WTC11 (cell line): ENCODE results near the gene TRMT2B. TPM values are rescaled to one million over a fixed set of nuclear protein-coding genes. Genes with fewer than 3 reads are reported as not detected.

Source experiments
- ATAC-seq: fragments of 200-7000 bp; cut with Tn5 transposase; 2 replicates; pipeline ENCODE4 v1.10.0; 2021; ENCODE audit warnings: mild to moderate bottlenecking, moderate library complexity
- CTCF ChIA-PET: fragments of 300-600 bp; sonication (Branson Sonifier 250); formaldehyde crosslinking; loops from one replicate; lab custom pipeline; 2021; ENCODE audit warnings: antibody characterized with exemption; lab: Charles Lee
- POLR2A ChIA-PET: fragments of 350-600 bp; sonication (Branson Sonifier 250); formaldehyde crosslinking; loops from one replicate; lab custom pipeline; 2021; ENCODE audit warnings: antibody characterized with exemption; lab: Charles Lee
- DNase-seq: peaks from one replicate; pipeline ENCODE4 v3.0.0; 2021; ENCODE audit warnings: low spot score
- H3K27ac Mint-ChIP-seq: 2 replicates; pipeline ENCODE4 v1.8.0; 2021; ENCODE audit warnings: mixed read lengths
- H3K27me3 Mint-ChIP-seq: 2 replicates; pipeline ENCODE4 v1.8.0; 2021; ENCODE audit warnings: low read depth, mild to moderate bottlenecking, moderate library complexity, mixed read lengths
- H3K36me3 Mint-ChIP-seq: 2 replicates; pipeline ENCODE4 v1.8.0; 2021; ENCODE audit warnings: mixed read lengths
- H3K4me1 Mint-ChIP-seq: 2 replicates; pipeline ENCODE4 v1.8.0; 2022; ENCODE audit warnings: mixed read lengths
- H3K4me3 Mint-ChIP-seq: 2 replicates; pipeline ENCODE4 v1.8.0; 2021; ENCODE audit warnings: mild to moderate bottlenecking, moderate library complexity, mixed read lengths
- H3K9me3 Mint-ChIP-seq: 2 replicates; pipeline ENCODE4 v1.8.0; 2021; ENCODE audit warnings: mixed read lengths
- ARID4B ChIP-seq: sonication (generic); formaldehyde crosslinking; IDR thresholded peaks from 2 replicates; pipeline ENCODE4 v1.8.0; 2023; ENCODE audit warnings: missing genetic modification reagents, mild to moderate bottlenecking, borderline replicate concordance
- ATF2 ChIP-seq: sonication (generic); formaldehyde crosslinking; IDR thresholded peaks from 2 replicates; pipeline ENCODE4 v1.8.1; 2022; ENCODE audit warnings: low read depth, missing genetic modification reagents, borderline replicate concordance
- E2F1 ChIP-seq: sonication (generic); formaldehyde crosslinking; IDR thresholded peaks from 2 replicates; pipeline ENCODE4 v1.8.0; 2022; ENCODE audit warnings: mild to moderate bottlenecking, missing genetic modification reagents
- HMGA2 ChIP-seq: fragments of 250-450 bp; sonication (Bioruptor Pico); IDR thresholded peaks from 2 replicates; pipeline ENCODE4 v1.4.0; 2021; ENCODE audit warnings: mild to moderate bottlenecking, moderate library complexity
- MLX ChIP-seq: sonication (generic); formaldehyde crosslinking; IDR thresholded peaks from 2 replicates; pipeline ENCODE4 v1.8.1; 2023; ENCODE audit warnings: mild to moderate bottlenecking, missing genetic modification reagents, moderate library complexity
- NR1H2 ChIP-seq: sonication (generic); formaldehyde crosslinking; IDR thresholded peaks from 2 replicates; pipeline ENCODE4 v1.9.0; 2021; ENCODE audit warnings: mild to moderate bottlenecking, moderate library complexity, missing genetic modification reagents
- OVOL2 ChIP-seq: fragments of 250-450 bp; sonication (Bioruptor Pico); IDR thresholded peaks from 2 replicates; pipeline ENCODE4 v1.9.0; 2021; ENCODE audit warnings: mild to moderate bottlenecking, borderline replicate concordance
- PRDM15 ChIP-seq: sonication (generic); formaldehyde crosslinking; IDR thresholded peaks from 2 replicates; pipeline ENCODE4 v1.8.0; 2022; ENCODE audit warnings: missing genetic modification reagents
- SMAD3 ChIP-seq: sonication (generic); formaldehyde crosslinking; IDR thresholded peaks from 2 replicates; pipeline ENCODE4 v1.8.0; 2022; ENCODE audit warnings: missing genetic modification reagents, mild to moderate bottlenecking, borderline replicate concordance
- TEAD1 ChIP-seq: sonication (generic); formaldehyde crosslinking; IDR thresholded peaks from 2 replicates; pipeline ENCODE4 v1.8.0; 2022; ENCODE audit warnings: mild to moderate bottlenecking, missing genetic modification reagents
- TEAD4 ChIP-seq: sonication (generic); formaldehyde crosslinking; IDR thresholded peaks from 2 replicates; pipeline ENCODE4 v1.8.0; 2022; ENCODE audit warnings: mild to moderate bottlenecking, missing genetic modification reagents
- TP53 ChIP-seq: sonication (generic); formaldehyde crosslinking; IDR thresholded peaks from 2 replicates; pipeline ENCODE4 v1.8.1; 2023; ENCODE audit warnings: mild to moderate bottlenecking, missing genetic modification reagents
- USF2 ChIP-seq: sonication (generic); formaldehyde crosslinking; IDR thresholded peaks from 2 replicates; pipeline ENCODE4 v1.8.1; 2023; ENCODE audit warnings: mild to moderate bottlenecking, missing genetic modification reagents, moderate library complexity
- ZNF138 ChIP-seq: sonication (generic); formaldehyde crosslinking; conservative IDR thresholded peaks from 2 replicates; pipeline ENCODE4 v1.8.1; 2022; ENCODE audit warnings: mild to moderate bottlenecking, moderate library complexity, missing genetic modification reagents
- ZNF219 ChIP-seq: sonication (generic); formaldehyde crosslinking; IDR thresholded peaks from 2 replicates; pipeline ENCODE4 v1.8.0; 2023; ENCODE audit warnings: missing genetic modification reagents, mild to moderate bottlenecking, borderline replicate concordance
- total RNA-seq: library from RNA; stranded (reverse); gene quantifications from 3 replicates; pipeline ENCODE4 v1.2.3, GENCODE V29; 2021
- TF ChIP-seq, protein P1 (sequence below): fragments of 200-600 bp; IDR thresholded peaks from 2 replicates; pipeline ENCODE4 v1.8.0; 2022; ENCODE audit warnings: antibody characterized with exemption
- TF ChIP-seq, protein P2 (sequence below): sonication (generic); formaldehyde crosslinking; IDR thresholded peaks from 2 replicates; pipeline ENCODE4 v1.8.0; 2022; ENCODE audit warnings: mild to moderate bottlenecking, missing genetic modification reagents

TRMT2B gene
- total RNA-seq, 1 experiment from 2014 or later = 14.3 TPM

DNA sequence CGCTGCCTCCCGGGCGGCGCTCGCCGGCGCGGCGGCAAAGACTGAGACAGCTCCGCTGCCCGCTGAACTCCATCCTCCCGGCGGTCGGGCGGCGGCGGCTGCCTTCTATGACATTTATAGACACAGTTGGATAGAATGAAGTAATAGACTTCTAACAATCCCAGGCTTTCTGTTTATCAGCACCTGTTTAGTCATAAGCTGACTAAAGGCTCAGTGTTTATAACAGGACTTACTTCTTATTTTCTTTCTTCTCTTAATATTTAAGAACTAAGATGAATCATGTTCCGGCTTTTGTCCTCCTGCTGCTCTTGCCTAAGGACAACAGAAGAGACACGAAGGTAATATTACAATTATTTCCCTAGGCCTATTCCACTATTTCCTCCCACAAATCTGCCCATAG lies 78.5 kb downstream of the TRMT2B start (continued):
- TF ChIP-seq, protein P1, sequence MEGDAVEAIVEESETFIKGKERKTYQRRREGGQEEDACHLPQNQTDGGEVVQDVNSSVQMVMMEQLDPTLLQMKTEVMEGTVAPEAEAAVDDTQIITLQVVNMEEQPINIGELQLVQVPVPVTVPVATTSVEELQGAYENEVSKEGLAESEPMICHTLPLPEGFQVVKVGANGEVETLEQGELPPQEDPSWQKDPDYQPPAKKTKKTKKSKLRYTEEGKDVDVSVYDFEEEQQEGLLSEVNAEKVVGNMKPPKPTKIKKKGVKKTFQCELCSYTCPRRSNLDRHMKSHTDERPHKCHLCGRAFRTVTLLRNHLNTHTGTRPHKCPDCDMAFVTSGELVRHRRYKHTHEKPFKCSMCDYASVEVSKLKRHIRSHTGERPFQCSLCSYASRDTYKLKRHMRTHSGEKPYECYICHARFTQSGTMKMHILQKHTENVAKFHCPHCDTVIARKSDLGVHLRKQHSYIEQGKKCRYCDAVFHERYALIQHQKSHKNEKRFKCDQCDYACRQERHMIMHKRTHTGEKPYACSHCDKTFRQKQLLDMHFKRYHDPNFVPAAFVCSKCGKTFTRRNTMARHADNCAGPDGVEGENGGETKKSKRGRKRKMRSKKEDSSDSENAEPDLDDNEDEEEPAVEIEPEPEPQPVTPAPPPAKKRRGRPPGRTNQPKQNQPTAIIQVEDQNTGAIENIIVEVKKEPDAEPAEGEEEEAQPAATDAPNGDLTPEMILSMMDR = no peak
- no peak for TF ChIP-seq PRDM15 (CRISPR knock-in tag)
- TF ChIP-seq MLX (CRISPR knock-in tag) = no peak
- TF ChIP-seq TEAD1 (CRISPR knock-in tag) = no peak
- no peak for TF ChIP-seq ARID4B (CRISPR knock-in tag)
- no peak for TF ChIP-seq HMGA2 (CRISPR knock-in tag)
- TF ChIP-seq SMAD3 (CRISPR knock-in tag) = no peak
- TF ChIP-seq OVOL2 (CRISPR knock-in tag) = no peak

DNA sequence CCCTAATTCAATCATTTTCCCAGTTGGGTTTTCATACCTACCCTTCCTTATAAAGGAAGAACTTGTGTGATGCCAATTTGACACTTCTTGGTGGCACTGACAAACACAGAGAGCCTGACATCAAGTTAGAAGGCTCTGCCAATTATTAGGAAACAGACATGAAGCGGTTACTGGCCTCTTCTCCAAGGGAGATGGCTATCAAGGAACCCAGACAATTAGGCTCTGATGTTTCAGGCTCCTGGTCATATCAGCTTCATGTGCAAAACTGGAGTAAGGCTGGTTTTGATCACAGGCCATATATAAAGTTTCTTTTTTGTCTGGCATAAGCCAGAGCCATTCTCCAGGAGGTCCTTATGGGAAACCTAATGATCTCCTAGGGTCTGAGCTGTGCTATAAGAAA lies 82.0 kb downstream of the TRMT2B start:
- ATAC-seq = no peak
- Mint-ChIP-seq H3K9me3 (peaks cover 3% of the 10 kb centered on the region), H3K4me3 (no peak overlapping the region), H3K4me1 (no peaks in the 10 kb centered on the region), H3K36me3 (peaks cover 4% of the 10 kb centered on the region; the same call in 1 of the 2 replicates), H3K27ac (no peak overlapping the region), H3K27me3 (no peaks in the 10 kb centered on the region)
- CTCF ChIA-PET = no interaction called here
- POLR2A ChIA-PET = no interaction called here
- no peak for DNase-seq
- TF ChIP-seq USF2 (no peak), NR1H2 (CRISPR knock-in tag) (no peak), ZNF219 (CRISPR knock-in tag) (no peak), PRDM15 (CRISPR knock-in tag) (no peak), TEAD4 (no peak), ATF2 (CRISPR knock-in tag) (no peak), TP53 (CRISPR knock-in tag) (no peak), ZNF138 (CRISPR knock-in tag) (no peak), E2F1 (CRISPR knock-in tag) (no peak)
- TF ChIP-seq, protein P2, sequence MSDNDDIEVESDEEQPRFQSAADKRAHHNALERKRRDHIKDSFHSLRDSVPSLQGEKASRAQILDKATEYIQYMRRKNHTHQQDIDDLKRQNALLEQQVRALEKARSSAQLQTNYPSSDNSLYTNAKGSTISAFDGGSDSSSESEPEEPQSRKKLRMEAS (CRISPR knock-in tag) = no peak
